Cardiac fibroblast (primary cell): Measurements from ENCODE around the gene MUC6.

Experiments
- DNase-seq, 2 donors: peaks; one replicate each; pipeline versions ENCODE4 v3.0.0 to v3.0.0-alpha.2; 2010; ENCODE audit warnings: low read depth in 2 of 2
- H3K4me3 ChIP-seq, 2 donors: replicated peaks in 1 of 2; 1 replicate in 1 of 2; 2 replicates in 1 of 2; pipeline ENCODE4 v1.5.1; 2011; ENCODE audit warnings: low read depth in 2 of 2, low read length in 2 of 2, mild to moderate bottlenecking in 2 of 2, moderate library complexity in 1 of 2
- TF ChIP-seq, protein P1 (sequence below): IDR thresholded peaks from one replicate; pipeline ENCODE4 v1.5.1; 2011; ENCODE audit warnings: low read depth, mild to moderate bottlenecking, low read length, inconsistent platforms

The MUC6 gene

DNA sequence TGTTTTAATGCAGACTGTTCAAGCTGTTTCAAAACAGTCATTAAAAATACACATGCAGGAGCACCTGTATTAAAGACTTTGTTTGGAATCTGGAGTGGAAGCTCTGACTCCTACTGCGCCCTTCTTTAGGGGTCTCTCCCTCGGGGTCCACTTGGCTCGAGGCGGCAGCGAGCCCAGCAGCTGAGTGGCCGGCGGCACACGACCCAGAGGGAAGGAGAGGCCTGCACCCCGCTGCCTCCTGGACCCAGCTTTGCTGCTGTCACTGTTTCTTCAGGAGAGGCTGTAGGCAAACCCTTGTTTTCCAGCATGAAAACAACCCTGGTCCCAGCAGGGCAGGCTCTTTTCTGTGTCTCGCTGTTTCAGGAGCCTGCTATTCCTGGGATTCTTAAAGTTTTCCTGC lies 29.2 kb downstream of the MUC6 start:
- TF ChIP-seq, protein P1, sequence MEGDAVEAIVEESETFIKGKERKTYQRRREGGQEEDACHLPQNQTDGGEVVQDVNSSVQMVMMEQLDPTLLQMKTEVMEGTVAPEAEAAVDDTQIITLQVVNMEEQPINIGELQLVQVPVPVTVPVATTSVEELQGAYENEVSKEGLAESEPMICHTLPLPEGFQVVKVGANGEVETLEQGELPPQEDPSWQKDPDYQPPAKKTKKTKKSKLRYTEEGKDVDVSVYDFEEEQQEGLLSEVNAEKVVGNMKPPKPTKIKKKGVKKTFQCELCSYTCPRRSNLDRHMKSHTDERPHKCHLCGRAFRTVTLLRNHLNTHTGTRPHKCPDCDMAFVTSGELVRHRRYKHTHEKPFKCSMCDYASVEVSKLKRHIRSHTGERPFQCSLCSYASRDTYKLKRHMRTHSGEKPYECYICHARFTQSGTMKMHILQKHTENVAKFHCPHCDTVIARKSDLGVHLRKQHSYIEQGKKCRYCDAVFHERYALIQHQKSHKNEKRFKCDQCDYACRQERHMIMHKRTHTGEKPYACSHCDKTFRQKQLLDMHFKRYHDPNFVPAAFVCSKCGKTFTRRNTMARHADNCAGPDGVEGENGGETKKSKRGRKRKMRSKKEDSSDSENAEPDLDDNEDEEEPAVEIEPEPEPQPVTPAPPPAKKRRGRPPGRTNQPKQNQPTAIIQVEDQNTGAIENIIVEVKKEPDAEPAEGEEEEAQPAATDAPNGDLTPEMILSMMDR, result no peak
- no peak overlapping the region for H3K4me3 ChIP-seq
- DNase-seq, result no peak

DNA sequence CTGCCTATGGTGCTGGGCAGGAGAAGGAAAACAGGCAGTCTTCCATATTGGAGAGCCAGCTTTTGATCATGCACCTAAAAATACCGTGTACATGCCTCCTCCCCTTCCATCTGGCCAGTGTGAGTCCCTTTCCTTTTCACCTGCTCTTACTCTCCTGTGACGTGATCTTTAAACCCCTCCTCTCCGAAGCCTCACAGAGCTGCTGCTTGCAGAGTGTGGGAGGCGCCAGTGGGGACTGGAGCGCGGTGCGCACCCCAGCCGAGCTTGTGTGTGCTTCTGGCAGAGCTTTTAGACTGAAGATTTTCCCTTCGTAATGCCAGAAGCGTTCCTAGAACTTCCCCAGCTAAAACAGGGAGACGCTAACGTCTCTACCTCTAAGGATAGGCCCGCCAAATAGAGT lies 29.8 kb downstream of the MUC6 start:
- no peak overlapping the region for H3K4me3 ChIP-seq
- no peak for DNase-seq
- TF ChIP-seq, protein P1, result no peak

DNA sequence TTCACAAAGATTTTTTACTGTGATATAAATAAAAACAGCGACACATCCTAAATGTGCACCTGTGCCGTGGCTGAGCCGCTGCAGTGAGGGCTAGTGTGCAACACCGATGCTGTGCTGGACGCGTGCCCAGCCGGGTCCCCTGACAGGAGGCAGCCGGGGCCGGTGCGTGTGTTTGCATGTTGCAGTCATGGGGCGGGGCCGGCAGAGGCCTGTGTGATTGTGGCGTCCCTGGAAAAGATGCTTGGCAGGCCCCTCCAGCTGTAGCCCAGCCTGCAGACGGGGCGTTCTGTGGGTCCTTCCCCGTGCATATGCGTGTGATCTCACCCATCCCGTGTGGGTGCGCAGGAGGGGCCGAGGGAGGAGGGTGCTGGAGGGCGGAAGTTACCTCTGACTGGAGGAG lies 30.6 kb downstream of the MUC6 start:
- H3K4me3 ChIP-seq, result no peak overlapping the region
- TF ChIP-seq, protein P1, result no peak
- no peak for DNase-seq

DNA sequence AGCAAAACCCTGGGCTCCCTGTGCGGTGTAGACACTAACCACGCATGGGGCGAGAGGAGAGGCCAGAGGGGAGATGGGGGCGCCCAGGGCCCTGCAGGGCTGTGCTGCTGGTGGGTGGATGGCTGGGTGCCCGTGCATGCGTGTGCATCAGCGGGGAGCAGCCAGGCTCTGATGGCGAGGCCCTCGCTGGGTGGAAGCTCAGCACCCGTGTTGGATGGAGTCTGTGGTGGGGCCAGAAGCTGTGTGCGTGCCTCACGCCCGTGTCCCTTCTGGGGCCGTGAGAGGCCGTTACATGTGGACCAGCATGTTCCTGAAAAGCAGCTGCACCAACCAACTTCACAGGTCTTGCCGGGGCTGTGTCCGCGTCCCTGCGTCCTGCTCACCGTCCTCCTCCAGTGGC lies 33.4 kb downstream of the MUC6 start:
- DNase-seq, result no peak
- TF ChIP-seq, protein P1, result no peak
- no peak overlapping the region for H3K4me3 ChIP-seq

DNA sequence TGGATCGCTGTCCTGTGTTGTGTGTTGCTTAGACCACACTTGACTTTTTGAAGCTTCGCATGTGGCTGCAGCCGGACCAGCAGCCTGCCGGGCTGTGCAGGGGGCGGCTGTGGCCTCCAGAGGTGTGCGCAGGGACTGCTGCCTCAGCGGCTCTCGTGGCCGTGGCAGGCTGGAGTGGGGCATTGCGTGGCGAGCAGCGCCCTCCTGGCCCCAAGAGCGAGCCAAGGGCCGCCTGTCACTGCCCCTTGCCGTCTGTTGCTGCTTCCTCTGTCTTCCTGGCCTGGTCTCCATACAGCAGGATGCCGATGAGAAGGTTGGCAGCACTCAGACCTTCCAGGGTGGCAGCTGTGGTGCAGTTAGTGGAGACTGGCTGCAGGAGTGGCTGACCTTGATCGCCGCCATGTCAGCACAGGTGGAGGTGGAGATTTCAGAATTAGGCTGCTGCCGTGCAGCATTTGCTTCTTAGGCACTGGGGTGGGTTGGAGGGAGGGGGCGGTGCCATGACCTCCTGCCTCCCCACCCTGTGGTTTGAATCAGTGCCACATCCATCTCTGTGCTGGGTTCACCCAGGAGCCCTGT lies 34.0 kb downstream of the MUC6 start:
- H3K4me3 ChIP-seq, result no peak overlapping the region
- no peak for DNase-seq
- TF ChIP-seq, protein P1, result no peak

DNA sequence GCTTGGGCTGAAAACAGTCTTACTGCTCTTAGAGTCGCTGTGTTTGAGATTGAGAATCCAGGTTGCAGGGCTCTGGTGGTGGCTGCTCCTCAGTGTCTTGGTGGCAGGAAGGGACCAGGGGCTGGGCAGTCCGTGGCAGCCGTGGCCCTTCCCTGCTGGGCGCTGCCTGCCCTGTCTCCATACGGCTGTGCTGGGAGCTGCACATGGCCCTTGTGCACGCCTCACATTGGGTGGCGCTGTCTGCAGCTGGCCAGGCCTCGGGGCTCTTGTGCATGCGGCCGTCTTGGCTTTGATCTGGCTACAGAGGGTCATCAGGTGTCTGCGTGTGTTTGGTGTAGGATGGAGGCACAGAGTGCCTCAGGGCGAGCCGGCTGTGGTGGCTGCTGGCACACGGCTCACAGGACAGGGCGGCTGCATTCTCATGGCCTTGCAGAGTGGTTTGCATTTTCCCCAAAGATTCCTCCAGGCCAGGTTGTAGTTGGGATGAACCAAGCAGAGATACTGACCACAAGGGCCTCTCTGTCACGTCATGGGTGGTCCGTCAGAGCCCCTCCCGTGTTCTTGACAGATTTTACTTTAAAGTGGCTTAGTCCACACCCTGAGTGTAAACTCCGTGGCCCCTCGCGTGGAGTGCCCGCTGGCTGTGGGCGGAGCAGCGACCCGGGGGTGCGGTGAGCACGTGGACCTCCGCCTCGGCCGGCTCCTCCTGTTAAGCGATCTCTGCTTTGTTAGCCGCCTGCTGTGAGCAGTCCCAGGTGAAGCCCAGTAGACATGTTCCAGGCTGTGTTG lies 34.7 kb downstream of the MUC6 start:
- H3K4me3 ChIP-seq, result no peak overlapping the region
- no peak for DNase-seq
- TF ChIP-seq, protein P1, result no peak
